HepG2 (cell line): Measurements from ENCODE around the gene SNRNP48. TPM values are rescaled to one million over a fixed set of nuclear protein-coding genes. Genes with fewer than 3 reads are reported as not detected.
A peak's percentile ranks its signal among the peaks of the same experiment; 100 is the strongest.

Experiments used
- ARNTL ChIP-seq: sonication (generic); formaldehyde crosslinking; IDR thresholded peaks from 2 replicates; pipeline ENCODE4 v1.4.0; 2020; ENCODE audit warnings: mild to moderate bottlenecking, missing genetic modification reagents
- CHD2 ChIP-seq: IDR thresholded peaks from 2 replicates; pipeline ENCODE4 v1.6.1; 2011; ENCODE audit warnings: low read depth, low read length, improper control_type of control experiment
- DMAP1 ChIP-seq: IDR thresholded peaks from 2 replicates; pipeline ENCODE4 v1.6.1; 2016
- DR1 ChIP-seq: sonication (generic); formaldehyde crosslinking; IDR thresholded peaks from 2 replicates; pipeline ENCODE4 v1.8.0; 2021; ENCODE audit warnings: mild to moderate bottlenecking, missing genetic modification reagents, inconsistent platforms
- MAFG ChIP-seq: sonication (generic); formaldehyde crosslinking; IDR thresholded peaks from 2 replicates; pipeline ENCODE4 v1.5.1; 2020; ENCODE audit warnings: mild to moderate bottlenecking, missing genetic modification reagents
- MXI1 ChIP-seq: IDR thresholded peaks from 3 replicates; pipeline ENCODE4 v1.6.1; 2012; ENCODE audit warnings: low read depth, low read length, inconsistent platforms, borderline replicate concordance
- RBM22 ChIP-seq: fragments of 200-400 bp; formaldehyde crosslinking; optimal IDR thresholded peaks from 2 replicates; pipeline ENCODE3; 2017; ENCODE audit warnings: mild to moderate bottlenecking, low read length, moderate library complexity
- SIX1 ChIP-seq: sonication (generic); formaldehyde crosslinking; IDR thresholded peaks from 2 replicates; pipeline ENCODE4 v1.4.0; 2020; ENCODE audit warnings: missing genetic modification reagents, borderline replicate concordance
- SRY ChIP-seq: sonication (generic); formaldehyde crosslinking; IDR thresholded peaks from 2 replicates; pipeline ENCODE4 v1.8.0; 2022; ENCODE audit warnings: mild to moderate bottlenecking, missing genetic modification reagents
- ZFP36L1 ChIP-seq: sonication (generic); formaldehyde crosslinking; IDR thresholded peaks from 2 replicates; pipeline ENCODE4 v1.8.0; 2022; ENCODE audit warnings: mild to moderate bottlenecking, missing genetic modification reagents, moderate library complexity
- ZNF333 ChIP-seq: sonication (generic); formaldehyde crosslinking; IDR thresholded peaks from 2 replicates; pipeline ENCODE4 v1.4.0; 2020; ENCODE audit warnings: mild to moderate bottlenecking, missing genetic modification reagents, borderline replicate concordance
- ZNF34 ChIP-seq: sonication (generic); formaldehyde crosslinking; IDR thresholded peaks from 2 replicates; pipeline ENCODE4 v1.4.0; 2020; ENCODE audit warnings: mild to moderate bottlenecking, missing genetic modification reagents, borderline replicate concordance
- ZNF563 ChIP-seq: sonication (generic); formaldehyde crosslinking; IDR thresholded peaks from 2 replicates; pipeline ENCODE4 v1.8.0; 2022; ENCODE audit warnings: mild to moderate bottlenecking, moderate library complexity, missing genetic modification reagents
- ZNF605 ChIP-seq: sonication (generic); formaldehyde crosslinking; IDR thresholded peaks from 2 replicates; pipeline ENCODE4 v1.8.0; 2022; ENCODE audit warnings: mild to moderate bottlenecking, missing genetic modification reagents
- ZSCAN20 ChIP-seq: sonication (generic); formaldehyde crosslinking; IDR thresholded peaks from 2 replicates; pipeline ENCODE4 v1.4.0; 2020; ENCODE audit warnings: missing genetic modification reagents, mild to moderate bottlenecking, borderline replicate concordance
- polyA plus RNA-seq, 8 experiments: library from polyadenylated mRNA; depleted of rRNA in 3 of 8; stranded (reverse) in 7 of 8; unstranded in 1 of 8; fragments of >200 nt; fragmentation: Illumina TruSeq in 4 of 8; extraction: Trizol in 4 of 8; gene quantifications; 2 replicates each; pipeline versions ENCODE4 v1.2.1 to v1.2.3, GENCODE V29; 2011 to 2016; ENCODE audit warnings: low read depth in 4 of 8, missing spikeins in 1 of 8, mixed read lengths in 1 of 8; ENCODE audit not compliant: insufficient read depth in 1 of 8
- total RNA-seq, 5 experiments: library from RNA; depleted of rRNA; stranded (reverse); fragments of >200 nt; fragmentation: Illumina TruSeq; extraction: Trizol; gene quantifications; 2 replicates each; pipeline ENCODE4 v1.2.3, GENCODE V29; 2016; ENCODE audit warnings: low read depth in 1 of 5
- TF ChIP-seq, protein P1 (sequence below): sonication (generic); formaldehyde crosslinking; IDR thresholded peaks from 2 replicates; pipeline ENCODE4 v1.4.0; 2020; ENCODE audit warnings: mild to moderate bottlenecking, missing genetic modification reagents
- TF ChIP-seq, protein P2 (sequence below): sonication (generic); formaldehyde crosslinking; IDR thresholded peaks from 2 replicates; pipeline ENCODE4 v1.4.0; 2020; ENCODE audit warnings: missing genetic modification reagents
- TF ChIP-seq, protein P3 (sequence below): sonication (generic); formaldehyde crosslinking; IDR thresholded peaks from 2 replicates; pipeline ENCODE4 v1.5.1; 2020; ENCODE audit warnings: mild to moderate bottlenecking, moderate library complexity, missing genetic modification reagents

Gene SNRNP48
- total and polyA plus RNA-seq, 2 of the 13 experiments (the other 11 are each of a cell fraction or from before 2014, with no cell fraction given): 17.5 to 47.5 TPM

DNA sequence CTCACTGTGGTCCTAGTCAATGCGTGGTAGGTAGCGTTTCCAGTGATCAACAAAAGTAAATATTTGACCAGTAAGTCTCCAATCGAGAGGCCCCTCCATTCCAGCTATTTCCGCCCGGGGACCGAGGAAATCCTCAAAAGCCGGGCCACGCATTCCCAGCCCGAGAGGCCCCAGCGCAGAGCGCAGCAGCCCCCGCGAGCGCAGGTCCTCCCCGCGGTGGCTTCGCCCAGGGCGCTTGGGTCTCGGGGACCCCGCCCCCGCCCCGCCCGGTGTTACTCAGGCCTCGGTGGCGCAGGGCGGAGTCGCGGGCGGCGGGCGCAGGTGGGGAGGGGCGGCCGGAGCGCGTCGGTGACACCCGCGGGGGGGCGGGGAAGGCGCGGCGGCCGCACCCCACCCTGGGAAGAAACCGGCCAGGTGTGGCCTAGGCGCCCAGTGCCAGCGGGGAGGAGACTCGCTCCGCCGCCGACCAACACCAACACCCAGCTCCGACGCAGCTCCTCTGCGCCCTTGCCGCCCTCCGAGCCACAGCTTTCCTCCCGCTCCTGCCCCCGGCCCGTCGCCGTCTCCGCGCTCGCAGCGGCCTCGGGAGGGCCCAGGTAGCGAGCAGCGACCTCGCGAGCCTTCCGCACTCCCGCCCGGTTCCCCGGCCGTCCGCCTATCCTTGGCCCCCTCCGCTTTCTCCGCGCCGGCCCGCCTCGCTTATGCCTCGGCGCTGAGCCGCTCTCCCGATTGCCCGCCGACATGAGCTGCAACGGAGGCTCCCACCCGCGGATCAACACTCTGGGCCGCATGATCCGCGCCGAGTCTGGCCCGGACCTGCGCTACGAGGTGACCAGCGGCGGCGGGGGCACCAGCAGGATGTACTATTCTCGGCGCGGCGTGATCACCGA is 48.6 kb upstream of the SNRNP48 start, which contains the start of gene DSP (continued):
- TF ChIP-seq, protein P1, sequence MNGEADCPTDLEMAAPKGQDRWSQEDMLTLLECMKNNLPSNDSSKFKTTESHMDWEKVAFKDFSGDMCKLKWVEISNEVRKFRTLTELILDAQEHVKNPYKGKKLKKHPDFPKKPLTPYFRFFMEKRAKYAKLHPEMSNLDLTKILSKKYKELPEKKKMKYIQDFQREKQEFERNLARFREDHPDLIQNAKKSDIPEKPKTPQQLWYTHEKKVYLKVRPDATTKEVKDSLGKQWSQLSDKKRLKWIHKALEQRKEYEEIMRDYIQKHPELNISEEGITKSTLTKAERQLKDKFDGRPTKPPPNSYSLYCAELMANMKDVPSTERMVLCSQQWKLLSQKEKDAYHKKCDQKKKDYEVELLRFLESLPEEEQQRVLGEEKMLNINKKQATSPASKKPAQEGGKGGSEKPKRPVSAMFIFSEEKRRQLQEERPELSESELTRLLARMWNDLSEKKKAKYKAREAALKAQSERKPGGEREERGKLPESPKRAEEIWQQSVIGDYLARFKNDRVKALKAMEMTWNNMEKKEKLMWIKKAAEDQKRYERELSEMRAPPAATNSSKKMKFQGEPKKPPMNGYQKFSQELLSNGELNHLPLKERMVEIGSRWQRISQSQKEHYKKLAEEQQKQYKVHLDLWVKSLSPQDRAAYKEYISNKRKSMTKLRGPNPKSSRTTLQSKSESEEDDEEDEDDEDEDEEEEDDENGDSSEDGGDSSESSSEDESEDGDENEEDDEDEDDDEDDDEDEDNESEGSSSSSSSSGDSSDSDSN (CRISPR knock-in tag): peak; percentile 99
- TF ChIP-seq ZSCAN20 (CRISPR knock-in tag) (peak; percentile 87; the same call in 1 of the 2 replicates), ZNF333 (CRISPR knock-in tag) (peak; percentile 61; the same call in 1 of the 2 replicates), ZNF34 (CRISPR knock-in tag) (peak; percentile 88; the same call in 1 of the 2 replicates), MXI1 (peak; percentile 60; the same call in 2 of the 3 replicates), ARNTL (peak; percentile 76), RBM22 (no peak), ZNF605 (CRISPR knock-in tag) (peak; percentile 70), ZNF563 (CRISPR knock-in tag) (peak; percentile 88), SRY (CRISPR knock-in tag) (peak; percentile 54), DMAP1 (CRISPR knock-in tag) (peak; percentile 70), SIX1 (no peak; the same call in 1 of the 2 replicates), DR1 (CRISPR knock-in tag) (peak; percentile 55; the same call in 1 of the 2 replicates), MAFG (CRISPR knock-in tag) (peak; percentile 47; the same call in 1 of the 2 replicates), ZFP36L1 (CRISPR knock-in tag) (peak; percentile 22; the same call in 1 of the 2 replicates), CHD2 (peak; percentile 82)
- TF ChIP-seq, protein P2, sequence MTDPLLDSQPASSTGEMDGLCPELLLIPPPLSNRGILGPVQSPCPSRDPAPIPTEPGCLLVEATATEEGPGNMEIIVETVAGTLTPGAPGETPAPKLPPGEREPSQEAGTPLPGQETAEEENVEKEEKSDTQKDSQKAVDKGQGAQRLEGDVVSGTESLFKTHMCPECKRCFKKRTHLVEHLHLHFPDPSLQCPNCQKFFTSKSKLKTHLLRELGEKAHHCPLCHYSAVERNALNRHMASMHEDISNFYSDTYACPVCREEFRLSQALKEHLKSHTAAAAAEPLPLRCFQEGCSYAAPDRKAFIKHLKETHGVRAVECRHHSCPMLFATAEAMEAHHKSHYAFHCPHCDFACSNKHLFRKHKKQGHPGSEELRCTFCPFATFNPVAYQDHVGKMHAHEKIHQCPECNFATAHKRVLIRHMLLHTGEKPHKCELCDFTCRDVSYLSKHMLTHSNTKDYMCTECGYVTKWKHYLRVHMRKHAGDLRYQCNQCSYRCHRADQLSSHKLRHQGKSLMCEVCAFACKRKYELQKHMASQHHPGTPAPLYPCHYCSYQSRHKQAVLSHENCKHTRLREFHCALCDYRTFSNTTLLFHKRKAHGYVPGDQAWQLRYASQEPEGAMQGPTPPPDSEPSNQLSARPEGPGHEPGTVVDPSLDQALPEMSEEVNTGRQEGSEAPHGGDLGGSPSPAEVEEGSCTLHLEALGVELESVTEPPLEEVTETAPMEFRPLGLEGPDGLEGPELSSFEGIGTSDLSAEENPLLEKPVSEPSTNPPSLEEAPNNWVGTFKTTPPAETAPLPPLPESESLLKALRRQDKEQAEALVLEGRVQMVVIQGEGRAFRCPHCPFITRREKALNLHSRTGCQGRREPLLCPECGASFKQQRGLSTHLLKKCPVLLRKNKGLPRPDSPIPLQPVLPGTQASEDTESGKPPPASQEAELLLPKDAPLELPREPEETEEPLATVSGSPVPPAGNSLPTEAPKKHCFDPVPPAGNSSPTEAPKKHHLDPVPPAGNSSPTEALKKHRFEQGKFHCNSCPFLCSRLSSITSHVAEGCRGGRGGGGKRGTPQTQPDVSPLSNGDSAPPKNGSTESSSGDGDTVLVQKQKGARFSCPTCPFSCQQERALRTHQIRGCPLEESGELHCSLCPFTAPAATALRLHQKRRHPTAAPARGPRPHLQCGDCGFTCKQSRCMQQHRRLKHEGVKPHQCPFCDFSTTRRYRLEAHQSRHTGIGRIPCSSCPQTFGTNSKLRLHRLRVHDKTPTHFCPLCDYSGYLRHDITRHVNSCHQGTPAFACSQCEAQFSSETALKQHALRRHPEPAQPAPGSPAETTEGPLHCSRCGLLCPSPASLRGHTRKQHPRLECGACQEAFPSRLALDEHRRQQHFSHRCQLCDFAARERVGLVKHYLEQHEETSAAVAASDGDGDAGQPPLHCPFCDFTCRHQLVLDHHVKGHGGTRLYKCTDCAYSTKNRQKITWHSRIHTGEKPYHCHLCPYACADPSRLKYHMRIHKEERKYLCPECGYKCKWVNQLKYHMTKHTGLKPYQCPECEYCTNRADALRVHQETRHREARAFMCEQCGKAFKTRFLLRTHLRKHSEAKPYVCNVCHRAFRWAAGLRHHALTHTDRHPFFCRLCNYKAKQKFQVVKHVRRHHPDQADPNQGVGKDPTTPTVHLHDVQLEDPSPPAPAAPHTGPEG (CRISPR knock-in tag): peak; percentile 79; the same call in 1 of the 2 replicates
- TF ChIP-seq, protein P3, sequence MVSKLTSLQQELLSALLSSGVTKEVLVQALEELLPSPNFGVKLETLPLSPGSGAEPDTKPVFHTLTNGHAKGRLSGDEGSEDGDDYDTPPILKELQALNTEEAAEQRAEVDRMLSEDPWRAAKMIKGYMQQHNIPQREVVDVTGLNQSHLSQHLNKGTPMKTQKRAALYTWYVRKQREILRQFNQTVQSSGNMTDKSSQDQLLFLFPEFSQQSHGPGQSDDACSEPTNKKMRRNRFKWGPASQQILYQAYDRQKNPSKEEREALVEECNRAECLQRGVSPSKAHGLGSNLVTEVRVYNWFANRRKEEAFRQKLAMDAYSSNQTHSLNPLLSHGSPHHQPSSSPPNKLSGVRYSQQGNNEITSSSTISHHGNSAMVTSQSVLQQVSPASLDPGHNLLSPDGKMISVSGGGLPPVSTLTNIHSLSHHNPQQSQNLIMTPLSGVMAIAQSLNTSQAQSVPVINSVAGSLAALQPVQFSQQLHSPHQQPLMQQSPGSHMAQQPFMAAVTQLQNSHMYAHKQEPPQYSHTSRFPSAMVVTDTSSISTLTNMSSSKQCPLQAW (CRISPR knock-in tag): peak; percentile 94
